HCT116 (cell line): ENCODE results near the gene TSC22D1. TPM values are rescaled to one million over a fixed set of nuclear protein-coding genes. Genes with fewer than 3 reads are reported as not detected.

Experiments used
- ATAC-seq: fragments of 200-7000 bp; cut with Tn5 transposase; 2 replicates; pipeline ENCODE4 v1.9.1; 2020; ENCODE audit warnings: mild to moderate bottlenecking, moderate library complexity
- BruUV-seq: library from RNA; stranded (reverse); fragments of 400-500 nt; replicated peaks from 2 replicates; lab custom pipeline; 2021; lab: Mats Ljungman, UMichigan
- CTCF ChIA-PET: fragments of 300-600 bp; sonication (Branson Sonifier 250); formaldehyde crosslinking; loops from one replicate; lab custom pipeline; 2021; ENCODE audit warnings: antibody characterized with exemption; lab: Charles Lee
- POLR2A ChIA-PET: fragments of 300-600, 350-600 bp; sonication (Branson Sonifier 250); formaldehyde crosslinking; loops from one replicate; lab custom pipeline; 2021; ENCODE audit warnings: antibody characterized with exemption; lab: Charles Lee
- RAD21 ChIA-PET, 2 experiments: fragments of 300-600 bp; sonication (Branson Sonifier 250); formaldehyde crosslinking; loops; one replicate each; lab custom pipeline; 2023; ENCODE audit warnings: low total read pairs in 2 of 2; ENCODE audit not compliant: uncharacterized antibody in 2 of 2, unreplicated experiment in 2 of 2, low non-redundant PET in 1 of 2; lab: Charles Lee
- DNase-seq: peaks from one replicate; pipeline ENCODE4 v3.0.0-alpha.2; 2010; ENCODE audit warnings: low read depth, low spot score
- H2AFZ ChIP-seq: fragments of 200-600 bp; shearing (Covaris generic), sonication (generic); 2 replicates; pipeline ENCODE4 v1.6.1; 2017; ENCODE audit warnings: low read depth, mixed run types, mixed read lengths, antibody characterized with exemption, low read length; ENCODE audit not compliant: poor library complexity, severe bottlenecking
- H3K27ac ChIP-seq: 2 replicates; pipeline ENCODE4 v1.5.1; 2012; ENCODE audit warnings: low read depth, low read length
- H3K27me3 ChIP-seq: fragments of 200-600 bp; sonication (generic); 2 replicates; pipeline ENCODE4 v1.6.1; 2016; ENCODE audit warnings: mixed run types, low read length, mixed read lengths; ENCODE audit not compliant: insufficient read depth
- H3K36me3 ChIP-seq, 2 experiments: fragments of 200-500 bp in 1 of 2; fragments of 200-600 bp in 1 of 2; sonication (Bioruptor generic) in 1 of 2; sonication (generic) in 1 of 2; 2 replicates each; pipeline versions ENCODE4 v1.5.1 to v1.6.1; 2014 to 2016; ENCODE audit warnings: low read length in 2 of 2, inconsistent platforms in 1 of 2, mixed read lengths in 1 of 2, mixed run types in 1 of 2; ENCODE audit not compliant: insufficient read depth in 2 of 2, control insufficient read depth in 1 of 2
- H3K4me1 ChIP-seq, 2 experiments: fragments of 200-600 bp in 1 of 2; sonication (generic) in 1 of 2; 2 replicates each; pipeline versions ENCODE4 v1.5.1 to v1.6.1; 2012 to 2017; ENCODE audit warnings: low read length in 2 of 2, inconsistent platforms in 1 of 2, mild to moderate bottlenecking in 1 of 2, mixed read lengths in 1 of 2, mixed run types in 1 of 2, moderate library complexity in 1 of 2; ENCODE audit not compliant: insufficient read depth in 2 of 2, control insufficient read depth in 1 of 2
- H3K4me2 ChIP-seq: fragments of 200-600 bp; sonication (generic); 2 replicates; pipeline ENCODE4 v1.6.1; 2017; ENCODE audit warnings: mixed run types, low read length, mixed read lengths
- H3K4me3 ChIP-seq, 2 experiments: fragments of 200-600 bp in 1 of 2; sonication (generic) in 1 of 2; replicated peaks in 1 of 2; 2 replicates each; pipeline ENCODE4 v1.5.1; 2011 to 2016; ENCODE audit warnings: low read length in 2 of 2, control low read depth in 1 of 2, low read depth in 1 of 2, mild to moderate bottlenecking in 1 of 2, mixed read lengths in 1 of 2, mixed run types in 1 of 2
- H3K79me2 ChIP-seq: fragments of 200-600 bp; sonication (generic); 2 replicates; pipeline ENCODE4 v1.6.1; 2017; ENCODE audit warnings: mild to moderate bottlenecking, mixed run types, low read length, moderate library complexity, mixed read lengths; ENCODE audit not compliant: insufficient read depth
- H3K9ac ChIP-seq: fragments of 200-600 bp; sonication (generic); 2 replicates; pipeline ENCODE4 v1.6.1; 2016; ENCODE audit warnings: low read length, mixed read lengths
- H3K9me2 ChIP-seq: fragments of 200-600 bp; sonication (generic), shearing (Covaris generic); 2 replicates; pipeline ENCODE4 v1.6.1; 2017; ENCODE audit warnings: mixed run types, mild to moderate bottlenecking, moderate library complexity; ENCODE audit not compliant: insufficient read depth
- H3K9me3 ChIP-seq, 2 experiments: fragments of 200-500 bp in 1 of 2; fragments of 200-600 bp in 1 of 2; sonication (Bioruptor generic) in 1 of 2; sonication (generic) in 1 of 2; 2 replicates each; pipeline ENCODE4 v1.6.1; 2014 to 2017; ENCODE audit warnings: low read length in 2 of 2, mixed read lengths in 2 of 2, inconsistent platforms in 1 of 2, low read depth in 1 of 2, mild to moderate bottlenecking in 1 of 2, mixed run types in 1 of 2, moderate library complexity in 1 of 2; ENCODE audit not compliant: control insufficient read depth in 1 of 2, insufficient read depth in 1 of 2
- H4K20me1 ChIP-seq: fragments of 200-600 bp; sonication (generic), shearing (Covaris generic); 2 replicates; pipeline ENCODE4 v1.6.1; 2017; ENCODE audit warnings: mixed run types, mild to moderate bottlenecking, moderate library complexity; ENCODE audit not compliant: insufficient read depth
- CTCF ChIP-seq, 3 experiments: fragments of 200-600 bp in 1 of 3; sonication (generic) in 1 of 3; IDR thresholded peaks in 2 of 3; conservative IDR thresholded peaks in 1 of 3; 2 replicates each; pipeline ENCODE4 v1.5.1; 2012 to 2017; ENCODE audit warnings: low read depth in 2 of 3, low read length in 2 of 3, antibody characterized with exemption in 1 of 3, borderline replicate concordance in 1 of 3, control low read depth in 1 of 3, mild to moderate bottlenecking in 1 of 3, mixed read lengths in 1 of 3, mixed run types in 1 of 3, moderate library complexity in 1 of 3; ENCODE audit not compliant: insufficient read depth in 1 of 3
- EZH2phosphoT487 ChIP-seq: fragments of 200-600 bp; IDR thresholded peaks from 2 replicates; pipeline ENCODE4 v1.6.1; 2018; ENCODE audit warnings: antibody characterized with exemption, borderline replicate concordance
- FOSL1 ChIP-seq: IDR thresholded peaks from 2 replicates; pipeline ENCODE4 v1.6.1; 2012; ENCODE audit warnings: low read depth
- POLR2A ChIP-seq: IDR thresholded peaks from 2 replicates; pipeline ENCODE4 v1.7.0; 2011; ENCODE audit warnings: borderline replicate concordance; ENCODE audit not compliant: insufficient read depth, insufficient read length; ENCODE audit errors: extremely low read depth
- RAD21 ChIP-seq: IDR thresholded peaks from 2 replicates; pipeline ENCODE4 v1.6.1; 2012; ENCODE audit warnings: low read depth, mild to moderate bottlenecking
- SIN3A ChIP-seq: IDR thresholded peaks from 2 replicates; pipeline ENCODE4 v1.6.1; 2012; ENCODE audit warnings: low read depth
- intact Hi-C: fragments of 100-400 bp; cut with micrococcal nuclease; formaldehyde crosslinking; loops from 2 replicates; pipeline ENCODE4 v1.10.0; 2022
- total RNA-seq: library from RNA; stranded (reverse); gene quantifications from one replicate; pipeline ENCODE4 v1.2.1, GENCODE V29; 2021; ENCODE audit not compliant: unreplicated experiment

The TSC22D1 gene
- total RNA-seq, 1 experiment from 2014 or later = 268 TPM

- H3K27ac ChIP-seq = no peak overlapping the region
- no peaks in the 10 kb centered on the region for H3K9me3 ChIP-seq
- CTCF ChIA-PET = no interaction called here
- ATAC-seq (no peak), DNase-seq (no peak)
- H3K4me1 ChIP-seq = no peaks in the 10 kb centered on the region
- no TSS peak for BruUV-seq
- POLR2A ChIA-PET = interaction anchor here (0.6 to 5.6 kb wide), 2 partner anchors 8 to 12 kb away, joined by 3 to 28 read pairs; no protein-coding TSS in a partner anchor
- no peak overlapping the region for H3K4me3 ChIP-seq
- no peaks in the 10 kb centered on the region for H3K36me3 ChIP-seq
- no peaks in the 10 kb centered on the region for H4K20me1 ChIP-seq
- no peak overlapping the region for H3K9ac ChIP-seq
- H3K27me3 ChIP-seq = no peaks in the 10 kb centered on the region
- H3K4me2 ChIP-seq = no peak overlapping the region
- no peaks in the 10 kb centered on the region for H3K9me2 ChIP-seq
- RAD21 ChIA-PET = no interaction called here
- TF ChIP-seq POLR2A = no peak
- no peak for TF ChIP-seq SIN3A
- no peak for TF ChIP-seq EZH2phosphoT487
- no peak for TF ChIP-seq RAD21
- TF ChIP-seq CTCF (IDR thresholded peaks at IDR 0.05 in 2 of 3, conservative IDR thresholded peaks at IDR 0.05 in 1 of 3; ENCODE audit: borderline replicate concordance in 1 of 3, insufficient read depth in 1 of 3, low read depth in 2 of 3, low read length in 2 of 3) = no peak
- no peak for TF ChIP-seq FOSL1
- intact Hi-C loops = no loop called here
- no peak overlapping the region for H2AFZ ChIP-seq
- H3K79me2 ChIP-seq = no peaks in the 10 kb centered on the region
Observed at GRCh38 chr13:44422755-44423643, 153.1 kb downstream of the TSC22D1 start.
